GM18907 (cell line): ENCODE data around the gene KMT2B.

ENCODE experiments used
- ATAC-seq: cut with Tn5 transposase; IDR thresholded peaks from one replicate; pipeline ENCODE4 v1.9.1; 2021; ENCODE audit warnings: mild to moderate bottlenecking, moderate library complexity; ENCODE audit not compliant: unreplicated experiment

The KMT2B gene

DNA sequence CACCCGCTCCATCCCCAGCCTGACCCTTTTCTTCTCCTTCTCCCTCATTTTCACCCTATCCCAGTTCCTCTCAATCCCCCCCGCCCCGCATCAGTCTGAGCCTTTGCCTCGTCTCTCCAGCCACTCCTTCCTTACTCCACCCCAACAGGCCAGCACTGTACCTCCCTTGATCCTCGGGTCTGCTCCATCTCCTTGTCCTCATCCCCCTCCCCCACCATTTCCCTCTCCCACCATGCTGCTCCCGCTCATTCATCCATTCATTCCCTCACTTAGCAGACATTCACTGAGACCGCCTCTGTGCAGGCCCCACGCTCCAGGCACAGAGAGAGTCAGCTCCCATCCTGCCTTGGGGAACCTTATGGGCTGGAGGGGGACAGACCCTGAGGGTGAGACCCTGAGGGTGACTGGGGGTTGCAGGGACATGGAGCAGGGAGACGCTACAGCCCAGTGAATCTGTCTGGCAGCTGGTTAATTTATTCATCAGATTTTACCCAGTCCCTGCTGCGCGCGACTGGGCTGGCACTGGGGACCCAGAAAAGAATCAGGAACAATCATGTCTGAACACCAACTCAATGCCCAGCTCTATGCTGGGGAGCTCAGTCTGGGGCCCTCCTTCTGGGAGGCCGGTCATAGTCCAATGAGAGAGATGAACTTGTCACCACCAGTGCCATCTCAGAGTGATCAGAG is 58.4 kb downstream of the KMT2B start:
- no peak for ATAC-seq

DNA sequence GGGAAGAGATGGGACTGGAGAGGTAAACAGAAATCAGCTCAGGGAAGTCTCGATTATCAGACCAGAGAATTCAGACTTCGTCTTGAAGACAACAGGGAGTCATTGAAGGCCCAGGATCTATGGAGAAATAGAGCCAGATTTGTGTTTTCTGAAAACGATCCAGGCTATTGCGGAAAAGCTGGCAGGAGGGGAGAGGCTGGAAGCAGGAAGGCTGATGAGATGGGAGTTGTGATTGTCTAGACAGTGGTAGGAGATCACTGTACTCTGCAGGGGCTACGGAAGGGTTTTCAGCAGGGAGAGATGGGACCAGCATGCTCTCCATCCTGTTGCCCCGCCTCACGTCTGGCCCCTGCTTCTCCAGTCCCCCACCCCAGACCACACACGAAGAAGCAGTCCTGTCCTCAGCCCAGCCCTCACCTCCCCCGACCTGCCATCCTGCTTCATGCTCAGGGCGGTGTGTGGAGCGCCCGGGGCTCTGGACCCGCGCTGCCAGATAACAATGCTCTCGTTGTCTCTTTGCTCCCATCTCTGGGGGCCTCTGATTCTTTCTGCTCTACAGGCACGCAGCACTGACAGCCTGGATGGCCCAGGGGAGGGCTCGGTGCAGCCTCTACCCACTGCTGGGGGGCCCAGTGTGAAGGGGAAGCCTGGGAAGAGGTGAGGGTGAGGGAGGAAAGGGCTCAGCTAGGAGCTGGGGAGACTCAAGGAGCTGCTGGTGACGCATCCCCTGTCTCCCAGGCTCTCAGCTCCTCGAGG is 59.5 kb downstream of the KMT2B start:
- no peak for ATAC-seq

- no peak for ATAC-seq
Measured at GRCh38 chr19:35777961-35778360, 60.2 kb downstream of the KMT2B start.

- ATAC-seq = no peak
Measured at GRCh38 chr19:35779033-35779432, 61.2 kb downstream of the KMT2B start.

GRCh38 chr19:35780058-35780457 is 62.3 kb downstream of the KMT2B start:
- no peak for ATAC-seq

DNA sequence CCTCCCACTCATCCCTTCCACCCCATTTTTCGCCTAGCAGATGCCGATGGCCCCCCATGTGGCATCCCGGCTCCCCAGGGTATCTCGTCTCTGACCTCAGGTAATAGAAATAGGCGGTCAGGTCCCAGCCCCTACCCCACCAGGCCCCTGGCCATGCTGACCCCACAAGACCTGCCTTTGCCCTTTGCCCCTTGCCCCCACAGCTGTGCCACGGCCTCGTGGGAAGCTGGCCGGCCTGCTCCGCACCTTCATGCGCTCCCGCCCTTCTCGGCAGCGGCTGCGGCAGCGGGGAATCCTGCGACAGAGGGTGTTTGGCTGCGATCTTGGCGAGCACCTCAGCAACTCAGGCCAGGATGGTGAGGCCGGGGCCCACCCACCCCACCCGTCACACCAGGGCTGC is 62.9 kb downstream of the KMT2B start:
- ATAC-seq = no peak

DNA sequence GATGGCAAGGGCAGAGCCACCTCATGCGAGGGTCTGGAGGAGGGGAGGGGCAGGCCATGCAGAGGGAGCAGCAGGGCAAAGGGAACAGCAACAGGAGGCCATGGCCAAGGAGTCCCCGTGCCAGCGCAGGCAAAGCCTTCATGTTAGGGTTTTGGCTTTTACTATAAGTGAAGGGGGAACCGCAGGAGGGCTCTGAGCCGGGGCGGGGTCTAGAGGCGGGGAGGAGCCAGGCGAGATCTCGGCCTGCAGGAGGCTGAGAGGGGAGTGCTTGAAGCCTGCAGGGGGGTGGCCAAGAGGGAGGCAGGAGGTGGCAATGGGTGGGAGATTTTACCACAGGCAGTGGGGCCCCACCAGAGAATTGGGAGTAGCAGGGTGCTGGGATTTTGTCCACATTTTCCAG is 63.8 kb downstream of the KMT2B start:
- ATAC-seq = no peak

GRCh38 chr19:35782589-35782988 is 64.8 kb downstream of the KMT2B start:
- no peak for ATAC-seq

GRCh38 chr19:35783469-35784434 is 65.9 kb downstream of the KMT2B start:
- ATAC-seq = no peak

GRCh38 chr19:35784503-35785338 is 66.9 kb downstream of the KMT2B start:
- no peak for ATAC-seq

DNA sequence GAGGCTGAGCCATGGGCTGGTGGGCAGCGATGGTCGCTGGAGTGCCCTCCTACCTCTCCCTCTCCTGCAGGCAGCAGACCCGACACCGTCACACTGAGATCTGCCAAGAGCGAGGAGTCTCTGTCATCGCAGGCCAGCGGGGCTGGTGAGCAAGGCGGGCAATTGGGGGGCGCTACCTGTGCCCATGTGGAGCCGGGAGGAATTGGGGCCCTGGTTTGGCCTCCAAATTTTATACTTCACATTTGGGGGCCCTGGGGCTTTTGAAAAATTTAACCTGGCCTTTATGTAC is 67.5 kb downstream of the KMT2B start:
- ATAC-seq = no peak

DNA sequence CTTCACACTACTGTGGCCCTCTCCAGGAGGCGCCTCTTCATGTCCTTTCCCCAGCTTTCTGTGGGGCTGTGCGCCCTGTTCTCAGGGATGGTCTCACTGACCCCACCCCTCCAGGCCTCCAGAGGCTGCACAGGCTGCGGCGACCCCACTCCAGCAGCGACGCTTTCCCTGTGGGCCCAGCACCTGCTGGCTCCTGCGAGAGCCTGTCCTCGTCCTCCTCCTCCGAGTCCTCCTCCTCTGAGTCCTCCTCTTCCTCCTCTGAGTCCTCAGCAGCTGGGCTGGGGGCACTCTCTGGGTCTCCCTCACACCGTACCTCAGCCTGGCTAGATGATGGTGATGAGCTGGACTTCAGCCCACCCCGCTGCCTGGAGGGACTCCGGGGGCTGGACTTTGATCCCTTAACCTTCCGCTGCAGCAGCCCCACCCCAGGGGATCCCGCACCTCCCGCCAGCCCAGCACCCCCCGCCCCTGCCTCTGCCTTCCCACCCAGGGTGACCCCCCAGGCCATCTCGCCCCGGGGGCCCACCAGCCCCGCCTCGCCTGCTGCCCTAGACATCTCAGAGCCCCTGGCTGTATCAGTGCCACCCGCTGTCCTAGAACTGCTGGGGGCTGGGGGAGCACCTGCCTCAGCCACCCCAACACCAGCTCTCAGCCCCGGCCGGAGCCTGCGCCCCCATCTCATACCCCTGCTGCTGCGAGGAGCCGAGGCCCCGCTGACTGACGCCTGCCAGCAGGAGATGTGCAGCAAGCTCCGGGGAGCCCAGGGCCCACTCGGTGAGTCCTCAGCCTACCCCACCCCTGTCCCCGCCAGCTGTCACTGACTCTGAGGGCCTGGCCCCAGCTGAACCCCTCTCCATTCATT is 68.7 kb downstream of the KMT2B start:
- no peak for ATAC-seq

- no peak for ATAC-seq
Measured at GRCh38 chr19:35787227-35787799, 69.5 kb downstream of the KMT2B start.
